GM21381 (cell line): ENCODE data around the gene IRAK2.
"Not testable (repeated sequence)": the region's sequence is repeated elsewhere in the genome, so short reads cannot be mapped to it uniquely, and the experiment has no call there.

Source experiments
- ATAC-seq: cut with Tn5 transposase; IDR thresholded peaks from one replicate; pipeline ENCODE4 v1.9.1; 2021; ENCODE audit warnings: mild to moderate bottlenecking, moderate library complexity; ENCODE audit not compliant: unreplicated experiment

IRAK2 gene

GRCh38 chr3:10248984-10249748, 84.4 kb downstream of the IRAK2 start:
- no peak for ATAC-seq

GRCh38 chr3:10249833-10250232, 85.1 kb downstream of the IRAK2 start:
- ATAC-seq, result no peak

GRCh38 chr3:10251006-10251405, 86.3 kb downstream of the IRAK2 start:
- ATAC-seq, result no peak

GRCh38 chr3:10253731-10254130, 89.0 kb downstream of the IRAK2 start:
- ATAC-seq, result no peak

- ATAC-seq, result no peak
Measured at GRCh38 chr3:10255835-10256234, 91.1 kb downstream of the IRAK2 start.

GRCh38 chr3:10259036-10259435, 94.3 kb downstream of the IRAK2 start:
- ATAC-seq, result no peak

GRCh38 chr3:10259798-10260197, 95.1 kb downstream of the IRAK2 start:
- no peak for ATAC-seq

- ATAC-seq, result no peak
Measured at GRCh38 chr3:10260211-10260701, 95.5 kb downstream of the IRAK2 start.

GRCh38 chr3:10262027-10262426, 97.3 kb downstream of the IRAK2 start:
- ATAC-seq, result no peak

GRCh38 chr3:10263646-10264363, 99.1 kb downstream of the IRAK2 start:
- no peak for ATAC-seq

- no peak for ATAC-seq
Measured at GRCh38 chr3:10265833-10266232, 101.1 kb downstream of the IRAK2 start.

- ATAC-seq, result not testable (repeated sequence)
Measured at GRCh38 chr3:10266936-10267335, 102.2 kb downstream of the IRAK2 start.

GRCh38 chr3:10268116-10268515, 103.4 kb downstream of the IRAK2 start:
- no peak for ATAC-seq

GRCh38 chr3:10268930-10269329, 104.2 kb downstream of the IRAK2 start:
- ATAC-seq, result no peak

GRCh38 chr3:10269443-10269842, 104.7 kb downstream of the IRAK2 start:
- ATAC-seq, result no peak

GRCh38 chr3:10272476-10272875, 107.8 kb downstream of the IRAK2 start:
- ATAC-seq, result not testable (repeated sequence)

GRCh38 chr3:10272977-10273376, 108.3 kb downstream of the IRAK2 start:
- ATAC-seq, result no peak

GRCh38 chr3:10273702-10274305, 109.1 kb downstream of the IRAK2 start:
- ATAC-seq, result no peak

GRCh38 chr3:10274601-10275000, 109.9 kb downstream of the IRAK2 start:
- no peak for ATAC-seq

- no peak for ATAC-seq
Measured at GRCh38 chr3:10277115-10277625, 112.5 kb downstream of the IRAK2 start.

GRCh38 chr3:10278501-10278900, 113.8 kb downstream of the IRAK2 start:
- no peak for ATAC-seq
